WTC11 (cell line): ENCODE results near the gene RAPH1. TPM values are rescaled to one million over a fixed set of nuclear protein-coding genes. Genes with fewer than 3 reads are reported as not detected.
A peak's percentile ranks its signal among the peaks of the same experiment; 100 is the strongest.

Source experiments
- ATAC-seq: fragments of 200-7000 bp; cut with Tn5 transposase; 2 replicates; pipeline ENCODE4 v1.10.0; 2021; ENCODE audit warnings: mild to moderate bottlenecking, moderate library complexity
- CTCF ChIA-PET: fragments of 300-600 bp; sonication (Branson Sonifier 250); formaldehyde crosslinking; loops from one replicate; lab custom pipeline; 2021; ENCODE audit warnings: antibody characterized with exemption; lab: Charles Lee
- POLR2A ChIA-PET: fragments of 350-600 bp; sonication (Branson Sonifier 250); formaldehyde crosslinking; loops from one replicate; lab custom pipeline; 2021; ENCODE audit warnings: antibody characterized with exemption; lab: Charles Lee
- DNase-seq: peaks from one replicate; pipeline ENCODE4 v3.0.0; 2021; ENCODE audit warnings: low spot score
- H3K27ac Mint-ChIP-seq: 2 replicates; pipeline ENCODE4 v1.8.0; 2021; ENCODE audit warnings: mixed read lengths
- H3K27me3 Mint-ChIP-seq: 2 replicates; pipeline ENCODE4 v1.8.0; 2021; ENCODE audit warnings: low read depth, mild to moderate bottlenecking, moderate library complexity, mixed read lengths
- H3K36me3 Mint-ChIP-seq: 2 replicates; pipeline ENCODE4 v1.8.0; 2021; ENCODE audit warnings: mixed read lengths
- H3K4me1 Mint-ChIP-seq: 2 replicates; pipeline ENCODE4 v1.8.0; 2022; ENCODE audit warnings: mixed read lengths
- H3K4me3 Mint-ChIP-seq: 2 replicates; pipeline ENCODE4 v1.8.0; 2021; ENCODE audit warnings: mild to moderate bottlenecking, moderate library complexity, mixed read lengths
- H3K9me3 Mint-ChIP-seq: 2 replicates; pipeline ENCODE4 v1.8.0; 2021; ENCODE audit warnings: mixed read lengths
- ATF1 ChIP-seq: sonication (generic); formaldehyde crosslinking; IDR thresholded peaks from 2 replicates; pipeline ENCODE4 v1.8.1; 2023; ENCODE audit warnings: mild to moderate bottlenecking, moderate library complexity, missing genetic modification reagents
- CREM ChIP-seq: sonication (generic); formaldehyde crosslinking; IDR thresholded peaks from 2 replicates; pipeline ENCODE4 v1.8.1; 2022; ENCODE audit warnings: mild to moderate bottlenecking, missing genetic modification reagents, moderate library complexity
- EMX1 ChIP-seq: fragments of 250-450 bp; sonication (Bioruptor Pico); IDR thresholded peaks from 2 replicates; pipeline ENCODE4 v1.8.0; 2021; ENCODE audit warnings: mild to moderate bottlenecking
- ESRRA ChIP-seq: sonication (generic); formaldehyde crosslinking; IDR thresholded peaks from 2 replicates; pipeline ENCODE4 v1.8.1; 2022; ENCODE audit warnings: mild to moderate bottlenecking, missing genetic modification reagents, borderline replicate concordance
- GABPB1 ChIP-seq: sonication (generic); formaldehyde crosslinking; IDR thresholded peaks from 2 replicates; pipeline ENCODE4 v1.8.1; 2023; ENCODE audit warnings: mild to moderate bottlenecking, missing genetic modification reagents
- GRHL2 ChIP-seq: fragments of 250-450 bp; sonication (Bioruptor Pico); IDR thresholded peaks from 2 replicates; pipeline ENCODE4 v1.8.0; 2022; ENCODE audit warnings: mild to moderate bottlenecking, moderate library complexity; ENCODE audit not compliant: insufficient replicate concordance, severe bottlenecking
- HMGA2 ChIP-seq: fragments of 250-450 bp; sonication (Bioruptor Pico); IDR thresholded peaks from 2 replicates; pipeline ENCODE4 v1.4.0; 2021; ENCODE audit warnings: mild to moderate bottlenecking, moderate library complexity
- IRF2 ChIP-seq: sonication (generic); formaldehyde crosslinking; IDR thresholded peaks from 2 replicates; pipeline ENCODE4 v1.8.0; 2022; ENCODE audit warnings: low read depth, missing genetic modification reagents, borderline replicate concordance
- KAT7 ChIP-seq: sonication (generic); formaldehyde crosslinking; IDR thresholded peaks from 2 replicates; pipeline ENCODE4 v1.8.1; 2023; ENCODE audit warnings: missing genetic modification reagents, mild to moderate bottlenecking, borderline replicate concordance
- SOX15 ChIP-seq: fragments of 250-450 bp; sonication (Bioruptor Pico); IDR thresholded peaks from 2 replicates; pipeline ENCODE4 v1.9.0; 2021; ENCODE audit warnings: mild to moderate bottlenecking
- SP1 ChIP-seq: sonication (generic); formaldehyde crosslinking; conservative IDR thresholded peaks from 2 replicates; pipeline ENCODE4 v1.8.1; 2022; ENCODE audit warnings: missing genetic modification reagents
- TP53 ChIP-seq: sonication (generic); formaldehyde crosslinking; IDR thresholded peaks from 2 replicates; pipeline ENCODE4 v1.8.1; 2023; ENCODE audit warnings: mild to moderate bottlenecking, missing genetic modification reagents
- ZNF396 ChIP-seq: fragments of 250-450 bp; sonication (Bioruptor Pico); IDR thresholded peaks from 2 replicates; pipeline ENCODE4 v1.8.0; 2021; ENCODE audit warnings: mild to moderate bottlenecking, moderate library complexity, borderline replicate concordance
- total RNA-seq: library from RNA; stranded (reverse); gene quantifications from 3 replicates; pipeline ENCODE4 v1.2.3, GENCODE V29; 2021
- TF ChIP-seq, protein P1 (sequence below): sonication (generic); formaldehyde crosslinking; IDR thresholded peaks from 2 replicates; pipeline ENCODE4 v1.8.1; 2022; ENCODE audit warnings: missing genetic modification reagents, borderline replicate concordance
- TF ChIP-seq, protein P2 (sequence below): sonication (generic); formaldehyde crosslinking; IDR thresholded peaks from 2 replicates; pipeline ENCODE4 v1.8.1; 2022; ENCODE audit warnings: low read depth, mild to moderate bottlenecking, moderate library complexity, missing genetic modification reagents, borderline replicate concordance
- TF ChIP-seq, protein P3 (sequence below): fragments of 250-450 bp; sonication (Bioruptor Pico); IDR thresholded peaks from 2 replicates; pipeline ENCODE4 v2.1.2; 2022; ENCODE audit warnings: mild to moderate bottlenecking, moderate library complexity
- TF ChIP-seq, protein P4 (sequence below): fragments of 200-600 bp; IDR thresholded peaks from 2 replicates; pipeline ENCODE4 v1.8.0; 2022; ENCODE audit warnings: antibody characterized with exemption
- TF ChIP-seq, protein P5 (sequence below): fragments of 250-450 bp; sonication (Bioruptor Pico); IDR thresholded peaks from 2 replicates; pipeline ENCODE4 v1.9.0; 2021; ENCODE audit warnings: mild to moderate bottlenecking
- TF ChIP-seq, protein P6 (sequence below): sonication (generic); formaldehyde crosslinking; IDR thresholded peaks from 2 replicates; pipeline ENCODE4 v1.8.1; 2022; ENCODE audit warnings: low read depth, missing genetic modification reagents, borderline replicate concordance
- TF ChIP-seq, protein P7 (sequence below): fragments of 250-450 bp; sonication (Bioruptor Pico); conservative IDR thresholded peaks from 2 replicates; pipeline ENCODE4 v1.9.0; 2021; ENCODE audit warnings: mild to moderate bottlenecking
- TF ChIP-seq, protein P8 (sequence below): sonication (generic); formaldehyde crosslinking; IDR thresholded peaks from 2 replicates; pipeline ENCODE4 v1.8.0; 2023; ENCODE audit warnings: missing genetic modification reagents

The RAPH1 gene
- total RNA-seq, 1 experiment from 2014 or later, result 24.6 TPM

DNA sequence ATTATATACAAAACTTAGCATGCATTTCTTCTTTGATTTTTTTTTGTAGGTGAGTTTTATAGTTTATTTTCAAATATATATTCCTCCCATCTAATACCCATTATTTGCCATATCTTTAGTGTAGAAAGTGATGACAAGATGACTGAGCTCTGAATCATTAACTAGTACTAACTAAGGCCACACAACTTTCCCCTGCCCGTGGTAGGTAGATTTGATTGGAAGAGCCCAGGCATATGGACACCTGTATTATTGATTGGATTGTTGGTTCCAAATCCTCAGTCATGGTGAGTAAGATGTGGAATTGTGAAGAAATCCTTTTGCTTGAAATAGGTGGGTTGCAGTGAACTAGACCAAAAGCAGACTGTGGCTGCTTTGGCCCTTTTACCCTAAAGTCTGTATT, 152.1 kb downstream of the RAPH1 start:
- no peaks in the 10 kb centered on the region; the same call in 1 of the 2 replicates for H3K4me1 Mint-ChIP-seq
- H3K36me3 Mint-ChIP-seq, result peaks cover 14% of the 10 kb centered on the region
- 0 out of 2 replicates have a peak overlapping the region, but pooled peaks have one; percentile 2 for H3K27ac Mint-ChIP-seq
- no peaks in the 10 kb centered on the region for H3K27me3 Mint-ChIP-seq
- DNase-seq (no peak), ATAC-seq (no peak)
- H3K9me3 Mint-ChIP-seq, result no peaks in the 10 kb centered on the region
- H3K4me3 Mint-ChIP-seq, result no peak overlapping the region
- no peak for TF ChIP-seq GRHL2 (CRISPR knock-in tag)
- TF ChIP-seq, protein P1, sequence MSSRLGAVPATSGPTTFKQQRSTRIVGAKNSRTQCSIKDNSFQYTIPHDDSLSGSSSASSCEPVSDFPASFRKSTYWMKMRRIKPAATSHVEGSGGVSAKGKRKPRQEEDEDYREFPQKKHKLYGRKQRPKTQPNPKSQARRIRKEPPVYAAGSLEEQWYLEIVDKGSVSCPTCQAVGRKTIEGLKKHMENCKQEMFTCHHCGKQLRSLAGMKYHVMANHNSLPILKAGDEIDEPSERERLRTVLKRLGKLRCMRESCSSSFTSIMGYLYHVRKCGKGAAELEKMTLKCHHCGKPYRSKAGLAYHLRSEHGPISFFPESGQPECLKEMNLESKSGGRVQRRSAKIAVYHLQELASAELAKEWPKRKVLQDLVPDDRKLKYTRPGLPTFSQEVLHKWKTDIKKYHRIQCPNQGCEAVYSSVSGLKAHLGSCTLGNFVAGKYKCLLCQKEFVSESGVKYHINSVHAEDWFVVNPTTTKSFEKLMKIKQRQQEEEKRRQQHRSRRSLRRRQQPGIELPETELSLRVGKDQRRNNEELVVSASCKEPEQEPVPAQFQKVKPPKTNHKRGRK, result no peak
- TF ChIP-seq TP53 (CRISPR knock-in tag), result no peak
- TF ChIP-seq, protein P2, sequence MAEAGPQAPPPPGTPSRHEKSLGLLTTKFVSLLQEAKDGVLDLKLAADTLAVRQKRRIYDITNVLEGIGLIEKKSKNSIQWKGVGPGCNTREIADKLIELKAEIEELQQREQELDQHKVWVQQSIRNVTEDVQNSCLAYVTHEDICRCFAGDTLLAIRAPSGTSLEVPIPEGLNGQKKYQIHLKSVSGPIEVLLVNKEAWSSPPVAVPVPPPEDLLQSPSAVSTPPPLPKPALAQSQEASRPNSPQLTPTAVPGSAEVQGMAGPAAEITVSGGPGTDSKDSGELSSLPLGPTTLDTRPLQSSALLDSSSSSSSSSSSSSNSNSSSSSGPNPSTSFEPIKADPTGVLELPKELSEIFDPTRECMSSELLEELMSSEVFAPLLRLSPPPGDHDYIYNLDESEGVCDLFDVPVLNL (CRISPR knock-in tag), result no peak
- TF ChIP-seq, protein P3, sequence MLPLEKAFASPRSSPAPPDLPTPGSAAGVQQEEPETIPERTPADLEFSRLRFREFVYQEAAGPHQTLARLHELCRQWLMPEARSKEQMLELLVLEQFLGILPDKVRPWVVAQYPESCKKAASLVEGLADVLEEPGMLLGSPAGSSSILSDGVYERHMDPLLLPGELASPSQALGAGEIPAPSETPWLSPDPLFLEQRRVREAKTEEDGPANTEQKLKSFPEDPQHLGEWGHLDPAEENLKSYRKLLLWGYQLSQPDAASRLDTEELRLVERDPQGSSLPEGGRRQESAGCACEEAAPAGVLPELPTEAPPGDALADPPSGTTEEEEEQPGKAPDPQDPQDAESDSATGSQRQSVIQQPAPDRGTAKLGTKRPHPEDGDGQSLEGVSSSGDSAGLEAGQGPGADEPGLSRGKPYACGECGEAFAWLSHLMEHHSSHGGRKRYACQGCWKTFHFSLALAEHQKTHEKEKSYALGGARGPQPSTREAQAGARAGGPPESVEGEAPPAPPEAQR (CRISPR knock-in tag), result no peak
- no peak for TF ChIP-seq CREM (CRISPR knock-in tag)
- TF ChIP-seq, protein P4, sequence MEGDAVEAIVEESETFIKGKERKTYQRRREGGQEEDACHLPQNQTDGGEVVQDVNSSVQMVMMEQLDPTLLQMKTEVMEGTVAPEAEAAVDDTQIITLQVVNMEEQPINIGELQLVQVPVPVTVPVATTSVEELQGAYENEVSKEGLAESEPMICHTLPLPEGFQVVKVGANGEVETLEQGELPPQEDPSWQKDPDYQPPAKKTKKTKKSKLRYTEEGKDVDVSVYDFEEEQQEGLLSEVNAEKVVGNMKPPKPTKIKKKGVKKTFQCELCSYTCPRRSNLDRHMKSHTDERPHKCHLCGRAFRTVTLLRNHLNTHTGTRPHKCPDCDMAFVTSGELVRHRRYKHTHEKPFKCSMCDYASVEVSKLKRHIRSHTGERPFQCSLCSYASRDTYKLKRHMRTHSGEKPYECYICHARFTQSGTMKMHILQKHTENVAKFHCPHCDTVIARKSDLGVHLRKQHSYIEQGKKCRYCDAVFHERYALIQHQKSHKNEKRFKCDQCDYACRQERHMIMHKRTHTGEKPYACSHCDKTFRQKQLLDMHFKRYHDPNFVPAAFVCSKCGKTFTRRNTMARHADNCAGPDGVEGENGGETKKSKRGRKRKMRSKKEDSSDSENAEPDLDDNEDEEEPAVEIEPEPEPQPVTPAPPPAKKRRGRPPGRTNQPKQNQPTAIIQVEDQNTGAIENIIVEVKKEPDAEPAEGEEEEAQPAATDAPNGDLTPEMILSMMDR, result no peak
- TF ChIP-seq, protein P5, sequence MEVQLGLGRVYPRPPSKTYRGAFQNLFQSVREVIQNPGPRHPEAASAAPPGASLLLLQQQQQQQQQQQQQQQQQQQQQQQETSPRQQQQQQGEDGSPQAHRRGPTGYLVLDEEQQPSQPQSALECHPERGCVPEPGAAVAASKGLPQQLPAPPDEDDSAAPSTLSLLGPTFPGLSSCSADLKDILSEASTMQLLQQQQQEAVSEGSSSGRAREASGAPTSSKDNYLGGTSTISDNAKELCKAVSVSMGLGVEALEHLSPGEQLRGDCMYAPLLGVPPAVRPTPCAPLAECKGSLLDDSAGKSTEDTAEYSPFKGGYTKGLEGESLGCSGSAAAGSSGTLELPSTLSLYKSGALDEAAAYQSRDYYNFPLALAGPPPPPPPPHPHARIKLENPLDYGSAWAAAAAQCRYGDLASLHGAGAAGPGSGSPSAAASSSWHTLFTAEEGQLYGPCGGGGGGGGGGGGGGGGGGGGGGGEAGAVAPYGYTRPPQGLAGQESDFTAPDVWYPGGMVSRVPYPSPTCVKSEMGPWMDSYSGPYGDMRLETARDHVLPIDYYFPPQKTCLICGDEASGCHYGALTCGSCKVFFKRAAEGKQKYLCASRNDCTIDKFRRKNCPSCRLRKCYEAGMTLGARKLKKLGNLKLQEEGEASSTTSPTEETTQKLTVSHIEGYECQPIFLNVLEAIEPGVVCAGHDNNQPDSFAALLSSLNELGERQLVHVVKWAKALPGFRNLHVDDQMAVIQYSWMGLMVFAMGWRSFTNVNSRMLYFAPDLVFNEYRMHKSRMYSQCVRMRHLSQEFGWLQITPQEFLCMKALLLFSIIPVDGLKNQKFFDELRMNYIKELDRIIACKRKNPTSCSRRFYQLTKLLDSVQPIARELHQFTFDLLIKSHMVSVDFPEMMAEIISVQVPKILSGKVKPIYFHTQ, result no peak
- TF ChIP-seq, protein P6, sequence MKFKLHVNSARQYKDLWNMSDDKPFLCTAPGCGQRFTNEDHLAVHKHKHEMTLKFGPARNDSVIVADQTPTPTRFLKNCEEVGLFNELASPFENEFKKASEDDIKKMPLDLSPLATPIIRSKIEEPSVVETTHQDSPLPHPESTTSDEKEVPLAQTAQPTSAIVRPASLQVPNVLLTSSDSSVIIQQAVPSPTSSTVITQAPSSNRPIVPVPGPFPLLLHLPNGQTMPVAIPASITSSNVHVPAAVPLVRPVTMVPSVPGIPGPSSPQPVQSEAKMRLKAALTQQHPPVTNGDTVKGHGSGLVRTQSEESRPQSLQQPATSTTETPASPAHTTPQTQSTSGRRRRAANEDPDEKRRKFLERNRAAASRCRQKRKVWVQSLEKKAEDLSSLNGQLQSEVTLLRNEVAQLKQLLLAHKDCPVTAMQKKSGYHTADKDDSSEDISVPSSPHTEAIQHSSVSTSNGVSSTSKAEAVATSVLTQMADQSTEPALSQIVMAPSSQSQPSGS (CRISPR knock-in tag), result no peak
- TF ChIP-seq, protein P7, sequence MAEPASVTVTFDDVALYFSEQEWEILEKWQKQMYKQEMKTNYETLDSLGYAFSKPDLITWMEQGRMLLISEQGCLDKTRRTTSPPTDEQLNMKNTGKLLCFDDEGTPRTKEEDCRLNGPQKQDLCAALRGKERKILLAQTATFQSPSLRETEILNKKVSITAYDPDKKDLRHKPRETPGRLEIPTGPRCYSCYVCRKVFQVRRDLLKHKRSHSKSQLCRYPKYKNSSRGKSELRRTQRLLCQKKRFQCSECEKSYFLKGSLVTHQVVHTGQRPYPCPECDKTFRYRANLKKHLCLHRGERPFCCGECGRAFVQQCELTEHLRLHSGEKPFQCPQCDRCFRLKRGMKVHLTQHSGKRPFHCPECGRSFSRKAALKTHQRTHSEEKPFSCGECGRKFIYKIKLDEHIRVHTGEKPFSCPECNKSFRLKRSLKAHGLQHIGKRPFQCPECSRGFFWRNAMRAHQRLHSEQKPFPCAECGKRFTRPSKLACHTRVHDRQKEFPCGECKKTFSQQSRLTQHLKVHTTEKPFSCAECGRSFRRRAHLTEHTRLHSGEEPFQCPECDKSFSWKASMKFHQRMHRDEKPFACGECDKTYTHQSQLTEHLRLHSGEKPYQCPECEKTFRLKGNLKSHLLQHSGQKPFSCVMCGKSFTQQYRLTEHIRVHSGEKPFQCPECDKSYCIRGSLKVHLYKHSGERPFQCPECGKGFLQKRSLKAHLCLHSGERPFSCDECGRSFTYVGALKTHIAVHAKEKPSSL (CRISPR knock-in tag), result no peak
- no peak for TF ChIP-seq EMX1
- TF ChIP-seq, all 79 proteins: peak for 0
- ChIA-PET CTCF (interaction anchor here (0.6 kb wide), 1 partner anchor 122 kb away, joined by 3 read pairs; no protein-coding TSS in a partner anchor), POLR2A (no interaction called here)

DNA sequence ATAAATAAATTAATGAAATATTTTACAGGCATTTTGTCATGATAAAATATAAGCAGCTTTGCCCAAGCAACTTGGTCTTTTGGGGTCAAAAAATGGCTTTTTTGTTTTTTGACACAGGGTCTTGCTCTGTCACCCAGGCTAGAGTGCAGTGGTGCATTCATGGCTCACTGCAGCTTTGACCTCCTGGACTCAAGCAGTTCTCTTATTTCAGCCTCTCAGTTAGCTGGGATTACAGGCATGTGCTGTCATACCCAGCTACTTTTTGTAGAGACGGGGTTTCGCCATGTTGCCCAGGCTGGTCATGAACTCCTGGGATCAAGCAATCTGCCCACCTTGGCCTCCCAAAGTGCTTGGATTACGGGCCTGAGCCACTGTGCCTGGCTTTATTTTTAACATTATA, 155.9 kb downstream of the RAPH1 start:
- Mint-ChIP-seq H3K27me3 (no peaks in the 10 kb centered on the region), H3K9me3 (no peaks in the 10 kb centered on the region), H3K4me3 (no peak overlapping the region), H3K36me3 (peaks cover 10% of the 10 kb centered on the region), H3K4me1 (no peaks in the 10 kb centered on the region; the same call in 1 of the 2 replicates), H3K27ac (no peak overlapping the region)
- DNase-seq (no peak), ATAC-seq (no peak)
- ChIA-PET CTCF (no interaction called here), POLR2A (interaction anchor here (0.7 kb wide), 1 partner anchor 12 kb away, joined by 4 read pairs; no protein-coding TSS in a partner anchor)
- TF ChIP-seq GABPB1, result no peak
- TF ChIP-seq IRF2 (CRISPR knock-in tag), result no peak
- TF ChIP-seq ESRRA (CRISPR knock-in tag), result no peak
- no peak for TF ChIP-seq SP1 (CRISPR knock-in tag)
- TF ChIP-seq, protein P8, sequence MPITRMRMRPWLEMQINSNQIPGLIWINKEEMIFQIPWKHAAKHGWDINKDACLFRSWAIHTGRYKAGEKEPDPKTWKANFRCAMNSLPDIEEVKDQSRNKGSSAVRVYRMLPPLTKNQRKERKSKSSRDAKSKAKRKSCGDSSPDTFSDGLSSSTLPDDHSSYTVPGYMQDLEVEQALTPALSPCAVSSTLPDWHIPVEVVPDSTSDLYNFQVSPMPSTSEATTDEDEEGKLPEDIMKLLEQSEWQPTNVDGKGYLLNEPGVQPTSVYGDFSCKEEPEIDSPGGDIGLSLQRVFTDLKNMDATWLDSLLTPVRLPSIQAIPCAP (CRISPR knock-in tag), result no peak
- TF ChIP-seq ZNF396 (CRISPR knock-in tag), result no peak
- TF ChIP-seq ATF1 (CRISPR knock-in tag), result no peak
- no peak for TF ChIP-seq SOX15 (CRISPR knock-in tag)
- TF ChIP-seq HMGA2 (CRISPR knock-in tag), result no peak
- no peak for TF ChIP-seq KAT7 (CRISPR knock-in tag)
